HepG2 (cell line): Measurements from ENCODE around the gene RAB40C. TPM values are rescaled to one million over a fixed set of nuclear protein-coding genes. Genes with fewer than 3 reads are reported as not detected.
A peak's percentile ranks its signal among the peaks of the same experiment; 100 is the strongest.

Source experiments
- ATAC-seq: fragments of 200-7000 bp; cut with Tn5 transposase; 3 replicates; pipeline ENCODE4 v1.9.1; 2020; ENCODE audit warnings: mild to moderate bottlenecking, moderate library complexity
- BruUV-seq: library from RNA; stranded (reverse); fragments of 400-500 nt; replicated peaks from 2 replicates; lab custom pipeline; 2021; lab: Mats Ljungman, UMichigan
- CTCF ChIA-PET: fragments of 300-600 bp; formaldehyde crosslinking; extraction: SDS; loops from one replicate; lab custom pipeline; 2021; ENCODE audit warnings: low total read pairs, inconsistent platforms, low intra/inter-chr PET ratio; lab: Yijun Ruan, JAX
- POLR2A ChIA-PET: fragments of 350-600 bp; sonication (Branson Sonifier 250); formaldehyde crosslinking; loops from one replicate; lab custom pipeline; 2020; ENCODE audit warnings: antibody characterized with exemption, inconsistent platforms; lab: Yijun Ruan, JAX
- DNase-seq: peaks from one replicate; pipeline ENCODE4 v3.0.0-alpha.2; 2015; ENCODE audit warnings: low spot score
- FAIRE-seq: peaks from 3 replicates; lab custom pipeline; 2011; peaks lifted over from hg19 to GRCh38; lab: Jason Lieb, UNC
- H2AFZ ChIP-seq: one replicate; pipeline ENCODE4 v1.6.1; 2011; ENCODE audit warnings: low read length, inconsistent platforms
- H3K27ac ChIP-seq: fragments of 300-600 bp; 3 replicates; pipeline ENCODE4 v1.8.0; 2011; ENCODE audit warnings: mixed run types, mild to moderate bottlenecking, mixed read lengths, low read length, inconsistent platforms; ENCODE audit not compliant: insufficient read depth; ENCODE audit errors: extremely low read length
- H3K27me3 ChIP-seq, 2 experiments: fragments of 200-600 bp in 1 of 2; 2 replicates in 1 of 2; 3 replicates in 1 of 2; pipeline versions ENCODE4 v1.6.0 to v1.8.0; 2011; ENCODE audit warnings: low read length in 2 of 2, mild to moderate bottlenecking in 2 of 2, moderate library complexity in 2 of 2, inconsistent platforms in 1 of 2; ENCODE audit not compliant: insufficient read depth in 2 of 2, control insufficient read depth in 1 of 2
- H3K36me3 ChIP-seq, 2 experiments: fragments of 200-600 bp in 1 of 2; replicated peaks in 1 of 2; 2 replicates in 1 of 2; 3 replicates in 1 of 2; pipeline versions ENCODE4 v1.5.1 to v1.8.0; 2011; ENCODE audit warnings: low read length in 2 of 2, inconsistent platforms in 1 of 2; ENCODE audit not compliant: insufficient read depth in 2 of 2, control insufficient read depth in 1 of 2
- H3K4me1 ChIP-seq: 2 replicates; pipeline ENCODE4 v1.5.1; 2012; ENCODE audit warnings: low read length, inconsistent platforms; ENCODE audit not compliant: insufficient read depth
- H3K4me2 ChIP-seq: 2 replicates; pipeline ENCODE4 v1.6.0; 2011; ENCODE audit warnings: low read depth, low read length, inconsistent platforms
- H3K4me3 ChIP-seq, 3 experiments: fragments of 200-600 bp in 1 of 3; sonication (generic), shearing (Covaris generic) in 1 of 3; replicated peaks in 1 of 3; 2 replicates each; pipeline ENCODE4 v1.5.1; 2011 to 2016; ENCODE audit warnings: low read length in 3 of 3, inconsistent platforms in 2 of 3, low read depth in 2 of 3, mild to moderate bottlenecking in 2 of 3, control low read depth in 1 of 3, mixed read lengths in 1 of 3; ENCODE audit not compliant: insufficient read depth in 1 of 3
- H3K79me2 ChIP-seq: one replicate; pipeline ENCODE4 v1.6.1; 2011; ENCODE audit warnings: low read length, inconsistent platforms; ENCODE audit not compliant: insufficient read depth
- H3K9ac ChIP-seq: 2 replicates; pipeline ENCODE4 v1.6.0; 2011; ENCODE audit warnings: mild to moderate bottlenecking, low read depth, low read length, inconsistent platforms; ENCODE audit not compliant: insufficient read depth
- H3K9me3 ChIP-seq: 2 replicates; pipeline ENCODE4 v1.5.1; 2012; ENCODE audit warnings: mild to moderate bottlenecking, low read length
- H4K20me1 ChIP-seq: 2 replicates; pipeline ENCODE4 v1.6.0; 2011; ENCODE audit warnings: inconsistent platforms, mild to moderate bottlenecking, low read length, moderate library complexity; ENCODE audit not compliant: insufficient read depth
- AGO2 ChIP-seq: fragments of 200-400 bp; formaldehyde crosslinking; optimal IDR thresholded peaks from 2 replicates; pipeline ENCODE3; 2017; ENCODE audit warnings: mild to moderate bottlenecking, low read depth, low read length, moderate library complexity
- ARID2 ChIP-seq: sonication (generic); formaldehyde crosslinking; IDR thresholded peaks from 2 replicates; pipeline ENCODE4 v1.8.1; 2022; ENCODE audit warnings: mild to moderate bottlenecking, missing genetic modification reagents, borderline replicate concordance
- FUBP1 ChIP-seq: sonication (generic); formaldehyde crosslinking; IDR thresholded peaks from 2 replicates; pipeline ENCODE4 v1.5.1; 2020; ENCODE audit warnings: missing genetic modification reagents, mild to moderate bottlenecking, borderline replicate concordance
- HES4 ChIP-seq: sonication (generic); formaldehyde crosslinking; IDR thresholded peaks from 2 replicates; pipeline ENCODE4 v1.9.0; 2021; ENCODE audit warnings: mild to moderate bottlenecking, missing genetic modification reagents, borderline replicate concordance
- HNRNPL ChIP-seq: fragments of 200-400 bp; formaldehyde crosslinking; IDR thresholded peaks from 2 replicates; pipeline ENCODE4 v1.6.1; 2017; ENCODE audit warnings: mild to moderate bottlenecking, low read depth, low read length
- MIER3 ChIP-seq: IDR thresholded peaks from 2 replicates; pipeline ENCODE4 v1.6.1; 2016; ENCODE audit warnings: missing compliant biosample characterization, borderline replicate concordance
- MTA1 ChIP-seq: sonication (generic); formaldehyde crosslinking; IDR thresholded peaks from 2 replicates; pipeline ENCODE4 v1.4.0; 2020; ENCODE audit warnings: missing genetic modification reagents, mild to moderate bottlenecking, borderline replicate concordance
- NCOR1 ChIP-seq: fragments of 200-600 bp; sonication (generic); IDR thresholded peaks from 2 replicates; pipeline ENCODE4 v1.7.0; 2017; ENCODE audit warnings: antibody characterized with exemption, low read length, borderline replicate concordance
- RFX1 ChIP-seq: fragments of 450-650 bp; IDR thresholded peaks from 2 replicates; pipeline ENCODE4 v1.6.1; 2017
- RFXAP ChIP-seq: sonication (generic); formaldehyde crosslinking; IDR thresholded peaks from 2 replicates; pipeline ENCODE4 v1.4.0; 2020; ENCODE audit warnings: missing genetic modification reagents, borderline replicate concordance
- ZHX1 ChIP-seq: sonication (generic); formaldehyde crosslinking; IDR thresholded peaks from 2 replicates; pipeline ENCODE4 v1.8.1; 2022; ENCODE audit warnings: low read depth, mild to moderate bottlenecking, missing genetic modification reagents
- ZNF10 ChIP-seq: sonication (generic); formaldehyde crosslinking; IDR thresholded peaks from 2 replicates; pipeline ENCODE4 v1.4.0; 2020; ENCODE audit warnings: mild to moderate bottlenecking, low read depth, missing genetic modification reagents, borderline replicate concordance
- ZNF570 ChIP-seq: sonication (generic); formaldehyde crosslinking; IDR thresholded peaks from 2 replicates; pipeline ENCODE4 v1.4.0; 2020; ENCODE audit warnings: mild to moderate bottlenecking, missing genetic modification reagents, borderline replicate concordance
- ZNF775 ChIP-seq: sonication (generic); formaldehyde crosslinking; IDR thresholded peaks from 2 replicates; pipeline ENCODE4 v1.4.0; 2020; ENCODE audit warnings: missing genetic modification reagents, mild to moderate bottlenecking, moderate library complexity, borderline replicate concordance
- WGBS: methylation state at CpG from one replicate; pipeline ENCODE4 v1.1.6; 2017; ENCODE audit warnings: low lambda C conversion rate; 5-methylcytosine and 5-hydroxymethylcytosine counted together
- in situ Hi-C: cut with HindIII; loops from 2 replicates; pipeline ENCODE4 v1.10.0; 2017; ENCODE audit warnings: low pct_unique_long_range_greater_than_20kb; ENCODE audit not compliant: extremely low pct_ligation_motif_present
- intact Hi-C: fragments of 100-400 bp; cut with micrococcal nuclease; formaldehyde crosslinking; loops from one replicate; pipeline ENCODE4 v1.10.0; 2022; ENCODE audit not compliant: unreplicated experiment
- polyA plus RNA-seq, 8 experiments: library from polyadenylated mRNA; depleted of rRNA in 3 of 8; stranded (reverse) in 7 of 8; unstranded in 1 of 8; fragments of >200 nt; fragmentation: Illumina TruSeq in 4 of 8; extraction: Trizol in 4 of 8; gene quantifications; 2 replicates each; pipeline versions ENCODE4 v1.2.1 to v1.2.3, GENCODE V29; 2011 to 2016; ENCODE audit warnings: low read depth in 4 of 8, missing spikeins in 1 of 8, mixed read lengths in 1 of 8; ENCODE audit not compliant: insufficient read depth in 1 of 8
- total RNA-seq, 5 experiments: library from RNA; depleted of rRNA; stranded (reverse); fragments of >200 nt; fragmentation: Illumina TruSeq; extraction: Trizol; gene quantifications; 2 replicates each; pipeline ENCODE4 v1.2.3, GENCODE V29; 2016; ENCODE audit warnings: low read depth in 1 of 5

The RAB40C gene
- total and polyA plus RNA-seq, 2 of the 13 experiments (the other 11 are each of a cell fraction or from before 2014, with no cell fraction given), result 7.7 to 11.5 TPM

DNA sequence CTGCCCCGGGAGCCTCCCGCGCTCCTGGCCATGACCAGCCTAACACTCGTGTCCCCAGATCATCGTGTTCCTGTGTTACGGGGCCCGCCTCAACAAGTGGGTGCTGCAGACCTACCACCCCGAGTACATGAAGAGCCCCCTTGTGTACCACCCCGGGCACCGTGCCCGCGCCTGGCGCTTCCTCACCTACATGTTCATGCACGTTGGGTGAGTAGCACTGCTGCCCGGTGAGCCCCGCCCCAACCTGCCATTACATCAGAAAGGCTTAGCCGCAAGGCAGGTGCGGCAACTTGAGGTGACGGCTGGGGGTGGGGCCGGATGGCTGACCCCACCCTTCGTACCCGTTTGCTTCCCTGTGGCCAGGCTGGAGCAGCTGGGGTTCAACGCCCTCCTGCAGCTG lies 87.0 kb downstream of the RAB40C start:
- peak; percentile 18 for TF ChIP-seq AGO2
- TF ChIP-seq HES4, result no peak
- peak; percentile 40; the same call in 1 of the 2 replicates for TF ChIP-seq ZHX1
- no peak for TF ChIP-seq NCOR1
- no peak for TF ChIP-seq ARID2 (CRISPR knock-in tag)
- no peak for TF ChIP-seq ZNF10 (CRISPR knock-in tag)
- no peak for TF ChIP-seq MIER3 (CRISPR knock-in tag)
- TF ChIP-seq RFXAP (CRISPR knock-in tag), result no peak
- TF ChIP-seq ZNF775, result no peak
- no peak for TF ChIP-seq FUBP1
- peak; percentile 87 for TF ChIP-seq HNRNPL
- TF ChIP-seq RFX1, result no peak
- 0 out of 2 replicates have a peak, but pooled peaks have one; percentile 13 for TF ChIP-seq MTA1
- TF ChIP-seq ZNF570, result no peak
- TF ChIP-seq, all 625 proteins: peak for 4
- Histone ChIP-seq H3K27me3 (no peaks in the 10 kb centered on the region; a peak in 1 of 5 replicates), H3K9me3 (no peaks in the 10 kb centered on the region), H3K79me2 (peaks cover 12% of the 10 kb centered on the region), H3K4me1 (peaks cover 44% of the 10 kb centered on the region), H4K20me1 (0 out of 2 replicates have a peak, but pooled peaks cover 3% of the 10 kb centered on the region), H3K36me3 (peaks cover 14 to 24% of the 10 kb centered on the region in 2 experiments; a peak in 4 of 5 replicates), H3K9ac (no peak overlapping the region), H3K27ac (no peak overlapping the region), H3K4me3 (no peak overlapping the region), H2AFZ (no peak overlapping the region), H3K4me2 (no peak overlapping the region)
- ATAC-seq (no peak), FAIRE-seq (no peak), DNase-seq (no peak)
- CTCF ChIA-PET, result no interaction called here
- BruUV-seq, result no TSS peak
- 96% methylated on average over 17 of the region's 23 CpGs for WGBS
- intact Hi-C loops, result no loop called here
- POLR2A ChIA-PET, result interaction anchor here (1.6 to 1.9 kb wide), 3 partner anchors 9 to 28 kb away, joined by 5 to 12 read pairs (median 6); partner anchors contain the start of genes RHOT2 and WDR90
- in situ Hi-C loops, result no loop called here
